Right lobe of liver (tissue), 4 donors: Measurements from ENCODE around the gene PFKFB4.

Source experiments
- CTCF ChIP-seq, 4 donors: fragments of 200-600 bp in 3 of 4; fragments of 450-650 bp in 1 of 4; IDR thresholded peaks; one replicate each; pipeline versions ENCODE4 v1.5.1 to v1.8.0; 2016 to 2022; ENCODE audit warnings: antibody characterized with exemption in 4 of 4, mild to moderate bottlenecking in 2 of 4
- POLR2A ChIP-seq: fragments of 450-650 bp; IDR thresholded peaks from one replicate; pipeline ENCODE4 v1.6.1; 2017; ENCODE audit warnings: antibody characterized with exemption, mild to moderate bottlenecking
- donor health status: DM: no; HTN: no; CAD: no.
- donor health status: DM: no; HTN: no; CAD: no.
- donor health status: DM: no; HTN: yes; CAD: no.

DNA sequence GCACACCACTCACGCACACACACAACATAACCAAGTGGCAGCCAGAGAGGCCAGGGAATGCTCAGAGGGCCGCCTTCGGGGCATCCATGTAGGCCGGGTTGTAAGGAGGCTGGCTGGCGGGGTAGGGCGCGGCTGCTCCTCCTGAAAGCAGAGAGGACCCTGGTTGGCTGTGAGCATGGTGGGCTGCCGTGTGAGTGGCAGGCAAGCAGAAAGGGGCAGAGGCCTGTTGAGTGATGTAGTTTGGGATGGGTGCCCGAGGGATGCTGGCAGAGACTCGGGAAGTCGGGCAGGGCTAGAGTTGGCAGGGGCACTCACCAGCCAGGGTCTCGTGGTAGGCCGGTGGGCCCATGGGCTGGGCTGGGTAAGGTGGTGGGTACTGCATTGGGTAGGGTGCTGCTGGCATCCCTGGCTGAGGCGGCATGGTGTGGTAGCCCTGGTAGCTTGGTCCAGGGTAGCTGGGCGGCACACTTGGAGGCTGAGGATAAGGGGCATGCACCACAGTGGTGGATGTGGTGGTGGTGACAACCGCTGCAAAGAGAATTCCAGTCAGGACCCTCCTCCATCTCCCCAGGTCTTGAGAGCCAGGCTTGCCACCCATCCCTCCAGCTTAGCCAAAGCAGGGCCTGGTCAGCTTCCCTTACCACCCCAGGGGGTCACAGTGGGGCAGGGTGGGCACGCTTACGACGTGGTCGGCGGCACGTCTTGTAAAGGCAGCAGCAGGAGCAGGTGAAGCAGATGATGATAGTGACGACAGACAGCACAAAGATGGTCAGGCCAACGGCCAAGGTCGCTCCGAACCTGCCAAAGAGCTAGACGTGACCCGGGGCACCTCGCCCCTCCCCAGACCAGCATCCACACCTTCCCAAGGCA, 87.3 kb downstream of the PFKFB4 start:
- TF ChIP-seq CTCF (IDR thresholded peaks at IDR 0.05) = no peak
- TF ChIP-seq POLR2A = no peak
